DMS53 (cell line): ENCODE data around the gene MAGEF1.

Experiments
- DNase-seq: peaks from one replicate; lab custom pipeline; 2025; lab: John Stamatoyannopoulos, UW

Gene MAGEF1

DNA sequence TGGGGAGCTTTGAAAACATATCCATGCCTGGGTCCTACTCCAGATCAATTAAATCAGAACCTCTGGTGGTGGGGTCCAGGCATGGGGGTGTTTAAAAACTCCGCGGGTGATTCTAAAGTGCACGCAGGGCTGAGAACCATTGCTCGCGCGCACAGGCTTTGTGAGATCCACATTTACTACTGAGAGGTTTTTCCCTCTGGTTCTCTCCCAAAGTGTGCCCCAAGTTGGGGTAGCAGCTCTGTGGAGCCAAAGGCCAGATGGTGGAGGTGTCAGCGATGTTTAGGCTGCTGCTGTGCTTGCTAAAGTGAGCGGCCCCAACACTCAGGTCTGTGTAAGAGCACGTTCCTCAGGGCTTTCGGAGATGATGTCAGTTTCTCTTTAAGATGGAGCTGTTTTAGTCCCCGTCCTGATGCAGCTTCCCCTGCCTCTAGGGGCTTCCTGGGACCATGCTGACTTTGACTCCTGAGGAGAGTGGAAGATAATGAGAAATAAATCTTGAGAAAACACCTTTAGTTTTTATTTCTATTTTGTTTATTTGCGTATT is 13.4 kb upstream of the MAGEF1 start:
- no peak for DNase-seq

DNA sequence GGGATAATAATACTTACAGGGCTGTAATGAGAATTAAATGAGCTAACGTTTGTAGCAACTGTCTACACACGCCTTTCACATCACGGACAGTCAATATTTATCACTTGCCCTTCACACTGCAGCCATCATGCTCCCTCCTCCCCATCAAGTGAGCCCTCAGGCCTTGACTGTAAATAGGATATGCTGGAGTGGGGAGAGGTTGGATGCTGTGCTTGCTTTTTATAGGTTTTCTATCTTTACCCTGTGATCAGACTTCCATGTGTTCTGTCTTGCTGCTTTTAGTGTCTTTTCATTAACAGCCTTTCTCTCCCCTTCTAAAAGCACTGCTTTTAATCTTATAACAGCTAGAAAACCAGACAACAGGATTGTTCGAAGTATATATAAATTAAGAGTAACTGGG is 12.8 kb upstream of the MAGEF1 start:
- no peak for DNase-seq

DNA sequence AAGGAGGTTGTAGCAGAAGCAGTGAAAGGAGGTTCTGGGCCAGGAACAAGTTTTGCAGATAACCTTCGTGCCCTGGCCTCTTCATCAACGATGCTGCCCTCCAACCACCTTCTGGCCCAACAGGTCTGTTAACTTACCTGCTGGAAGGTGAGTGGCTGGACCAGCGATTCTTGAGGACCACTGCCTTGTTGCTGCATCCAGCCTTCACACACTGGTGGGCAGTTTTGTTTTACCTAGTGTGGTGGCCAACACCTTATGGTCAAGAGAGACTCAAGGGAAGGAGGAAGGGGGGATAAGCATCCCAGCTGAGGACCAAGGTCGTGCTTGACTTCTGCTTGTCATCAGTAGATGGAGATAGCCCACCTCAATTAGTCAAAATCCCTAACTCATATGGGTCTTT is 7.8 kb upstream of the MAGEF1 start:
- DNase-seq: no peak

DNA sequence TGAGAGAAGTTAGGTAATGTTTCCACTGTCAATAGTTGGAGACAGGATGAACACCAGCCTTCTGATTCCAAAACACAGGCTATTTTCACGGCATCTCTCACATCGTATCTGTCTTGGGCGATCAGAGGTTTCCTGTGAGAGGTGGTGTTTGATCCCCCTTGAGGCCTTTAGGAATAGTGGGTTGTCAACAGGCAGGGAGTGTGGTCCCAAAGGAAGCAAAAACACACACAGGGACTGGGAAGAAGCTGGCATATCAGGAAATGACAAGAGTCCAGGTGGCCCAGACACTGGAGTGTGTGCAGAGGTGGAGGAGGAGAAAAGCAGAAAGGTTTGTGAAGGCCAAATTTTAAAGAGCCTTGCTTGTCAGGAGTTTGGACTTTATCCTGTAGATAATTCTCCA is 6.6 kb upstream of the MAGEF1 start:
- no peak for DNase-seq

DNA sequence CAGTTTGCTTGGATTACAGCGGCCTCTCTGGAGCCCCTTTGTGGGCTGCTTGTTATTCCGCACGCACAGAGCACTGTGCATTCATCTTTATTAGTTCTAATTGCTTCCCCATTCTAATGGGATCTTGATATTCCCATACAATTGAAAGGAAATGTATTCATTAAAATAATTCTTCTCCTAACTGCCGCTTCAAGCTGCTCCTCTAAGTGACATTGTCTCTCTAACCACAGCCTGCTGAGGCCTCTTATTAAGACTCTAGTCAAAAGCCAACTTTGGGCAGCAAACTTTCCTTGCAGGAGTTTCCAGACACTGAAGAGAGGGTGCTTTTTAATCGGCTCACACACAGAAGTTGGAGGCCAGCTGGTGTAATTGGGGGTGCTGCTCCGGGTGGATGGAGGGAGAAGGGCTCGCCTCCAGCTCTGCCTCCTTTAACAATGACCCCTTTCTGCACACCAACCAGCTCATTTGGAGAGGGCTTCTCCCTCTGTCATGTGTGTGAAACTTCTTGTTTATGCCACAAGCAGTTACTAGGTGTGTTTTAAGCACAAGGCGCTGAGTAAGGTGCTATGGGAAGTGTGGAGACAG is 5.6 kb upstream of the MAGEF1 start:
- no peak for DNase-seq

DNA sequence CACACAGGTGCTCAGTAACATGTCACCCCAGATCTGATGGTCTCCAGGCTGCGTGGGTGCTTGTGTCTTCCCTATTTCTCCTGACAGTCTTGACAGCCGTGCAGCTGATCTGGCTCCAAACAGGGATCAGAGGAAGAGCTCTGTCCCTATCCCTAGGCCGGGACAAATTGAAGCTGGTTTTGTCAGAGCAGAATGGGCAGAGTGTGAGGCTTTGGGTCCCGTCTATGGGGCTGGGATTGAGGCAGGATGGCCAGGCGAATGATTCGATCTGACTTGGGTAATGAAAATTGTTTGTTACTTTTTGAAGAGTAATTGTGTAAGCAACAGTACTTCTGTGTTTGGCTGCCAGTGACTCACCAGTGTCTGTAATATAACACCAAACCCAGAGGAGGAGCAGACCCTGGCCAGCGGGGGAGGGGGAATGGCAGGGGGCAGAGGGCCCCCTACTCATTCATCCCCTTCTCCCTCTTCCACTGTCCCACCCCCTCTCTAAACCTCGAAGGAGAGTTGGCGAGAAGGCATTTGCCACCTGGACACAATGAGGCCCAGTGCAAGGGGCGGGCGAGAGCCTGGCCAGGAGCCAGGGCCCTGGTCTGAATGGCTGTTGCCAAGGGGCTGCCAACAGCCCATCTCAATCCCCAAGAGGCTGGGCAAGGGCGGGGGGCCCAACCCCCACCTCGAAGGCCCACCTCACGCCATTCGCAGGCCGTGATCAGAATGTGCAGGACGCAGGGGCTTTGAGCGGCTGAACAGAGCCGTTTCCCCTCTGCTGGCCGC is 4.9 kb upstream of the MAGEF1 start:
- DNase-seq: peak; percentile 45

DNA sequence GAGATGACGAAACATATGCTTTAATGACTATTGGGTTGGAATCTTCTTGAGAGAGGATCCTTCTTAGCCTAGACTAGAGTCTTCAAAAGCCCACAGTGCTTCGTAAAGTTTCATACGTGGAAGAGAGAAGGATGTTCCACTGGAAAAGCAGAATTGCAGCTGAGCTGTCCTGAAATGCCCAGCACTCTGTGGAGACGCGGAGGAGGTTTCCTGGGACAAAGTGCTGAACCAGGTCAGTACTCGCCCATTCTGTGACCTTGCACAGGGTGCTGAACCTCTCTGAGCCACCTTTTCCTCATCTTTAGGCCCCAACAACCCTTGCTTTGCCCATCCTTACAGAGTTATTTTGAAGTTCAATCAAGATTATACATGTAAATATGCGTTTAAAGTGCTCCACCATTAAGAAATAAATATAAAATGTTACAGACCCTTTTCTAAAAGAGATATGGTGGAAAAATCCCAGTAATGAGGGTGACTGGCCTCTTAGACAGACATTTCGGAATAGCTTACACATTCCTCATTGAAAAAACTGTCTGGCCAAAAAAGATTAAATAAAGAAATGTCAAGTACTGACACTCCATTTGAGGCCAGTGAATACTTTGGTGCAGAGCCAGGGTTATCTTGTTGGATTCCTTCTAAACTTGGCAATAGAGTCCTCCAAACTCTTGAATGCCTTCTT is 4.2 kb upstream of the MAGEF1 start:
- no peak for DNase-seq

DNA sequence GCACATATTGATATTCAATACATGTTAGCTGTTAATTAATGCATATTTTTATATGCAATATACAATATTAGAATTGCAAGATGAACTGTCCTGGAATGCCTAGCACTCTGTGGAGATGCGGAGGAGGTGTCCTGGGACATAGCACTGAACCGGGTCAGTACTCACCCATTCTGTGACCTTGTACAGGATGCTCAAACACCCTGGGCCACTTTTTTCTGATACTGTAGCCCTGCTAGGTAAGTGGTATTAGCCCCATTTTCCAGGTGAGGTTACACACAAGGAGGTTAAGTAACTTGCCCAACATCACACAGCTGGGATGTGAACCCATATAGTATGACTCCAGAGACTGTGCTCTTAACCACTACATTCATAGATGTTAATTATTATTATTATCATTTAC is 1.7 kb upstream of the MAGEF1 start:
- DNase-seq: no peak

DNA sequence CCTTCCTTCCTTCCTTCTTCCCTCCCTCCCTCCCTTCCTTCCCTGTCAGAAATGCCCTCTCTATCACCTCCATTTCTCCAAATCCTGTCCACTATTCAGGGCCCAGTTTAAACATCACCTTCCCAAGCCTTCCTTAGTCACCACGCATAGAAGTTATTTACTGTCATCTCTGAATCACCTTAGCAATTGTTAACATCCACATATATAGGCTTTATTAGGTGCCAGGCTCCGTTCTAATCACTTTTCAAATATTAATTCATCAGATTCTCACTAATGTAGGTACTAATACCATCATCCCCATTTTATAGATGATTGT is 1.1 kb upstream of the MAGEF1 start:
- DNase-seq: no peak

DNA sequence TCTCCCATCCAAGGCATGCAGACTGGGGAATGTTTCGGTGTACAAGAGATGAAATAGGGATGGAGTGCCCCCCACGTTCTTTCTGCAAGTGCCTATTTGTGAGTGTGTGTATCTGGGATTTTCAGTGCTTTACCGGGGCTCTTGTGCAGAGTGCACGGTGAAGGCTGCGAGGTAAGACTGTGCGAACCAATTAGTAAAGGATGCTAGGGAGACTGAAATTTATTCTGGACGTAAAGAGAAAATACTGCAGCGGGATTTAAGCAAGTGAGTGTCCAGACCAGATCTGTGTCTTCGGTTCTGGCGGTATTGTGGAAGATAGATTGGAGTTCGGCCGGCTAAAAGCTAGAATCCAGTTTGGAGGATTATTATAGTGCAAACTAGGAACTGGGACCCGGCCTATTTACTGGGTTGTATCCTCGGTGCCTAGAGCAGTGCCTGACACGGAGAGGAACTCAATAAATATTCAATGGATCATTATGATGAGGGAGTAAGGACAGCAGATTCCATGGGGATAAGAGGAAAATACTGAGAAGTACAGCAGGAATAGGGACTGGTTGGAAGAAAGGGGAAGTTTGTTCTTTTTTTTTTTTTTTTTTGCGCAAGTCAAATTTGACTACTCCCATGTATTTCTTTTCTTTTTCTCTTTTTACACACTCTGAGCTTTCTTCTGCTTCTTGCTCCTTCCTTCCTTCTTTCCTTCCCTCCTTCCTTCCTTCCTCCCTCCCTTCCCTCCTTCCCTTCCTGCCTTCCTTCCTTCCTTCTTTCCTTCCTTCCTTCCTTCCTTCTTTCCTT is 580 bp upstream of the MAGEF1 start:
- no peak for DNase-seq

DNA sequence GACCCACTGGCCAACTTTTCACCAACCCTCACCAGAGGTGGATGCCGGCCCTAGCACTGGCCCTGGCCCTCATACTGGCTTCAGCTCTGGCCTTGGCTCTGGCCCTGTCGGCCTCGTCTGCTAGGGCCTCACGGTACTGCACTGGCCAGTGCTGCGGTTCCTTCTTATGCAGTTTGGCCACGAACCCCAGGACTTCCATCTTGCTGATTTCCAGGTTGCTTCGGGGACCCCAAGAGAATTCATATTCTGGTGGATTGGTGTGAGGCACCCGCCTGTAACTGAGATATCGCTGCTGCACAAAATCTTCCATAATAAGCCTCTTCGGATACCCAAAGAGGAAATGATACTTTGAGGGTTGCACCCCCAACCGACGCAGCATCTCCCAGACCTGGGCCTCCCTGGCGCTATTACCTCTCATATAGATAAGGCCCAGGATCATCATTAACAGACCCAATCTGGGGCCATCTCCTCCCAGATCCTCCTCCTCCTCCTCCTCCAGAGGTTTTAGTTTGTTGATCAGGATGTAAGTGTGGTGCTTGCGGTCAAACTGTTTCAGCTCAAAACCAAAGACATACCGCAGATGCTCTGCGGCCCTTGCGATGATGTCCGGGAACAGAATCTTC is 883 bp downstream of the MAGEF1 start:
- DNase-seq: peak; percentile 37

DNA sequence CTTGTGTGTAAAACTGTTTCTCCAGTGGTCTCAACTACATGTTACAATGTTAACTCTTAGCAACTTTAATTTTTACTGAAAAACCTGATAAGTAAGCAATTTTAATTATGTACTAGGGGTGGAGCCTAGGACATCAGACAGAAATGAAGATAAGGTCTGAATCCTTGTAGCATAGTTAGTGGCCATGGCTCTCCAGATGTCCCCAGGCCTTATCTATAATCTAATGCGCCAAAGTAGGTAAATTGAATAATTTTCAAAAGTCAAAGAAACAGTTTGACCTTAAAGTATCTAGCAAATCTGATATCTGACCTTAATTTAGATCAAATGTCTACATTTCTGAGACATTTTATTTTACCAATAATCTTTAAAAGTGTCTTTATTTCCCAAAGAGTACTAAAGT is 8.2 kb downstream of the MAGEF1 start:
- no peak for DNase-seq

DNA sequence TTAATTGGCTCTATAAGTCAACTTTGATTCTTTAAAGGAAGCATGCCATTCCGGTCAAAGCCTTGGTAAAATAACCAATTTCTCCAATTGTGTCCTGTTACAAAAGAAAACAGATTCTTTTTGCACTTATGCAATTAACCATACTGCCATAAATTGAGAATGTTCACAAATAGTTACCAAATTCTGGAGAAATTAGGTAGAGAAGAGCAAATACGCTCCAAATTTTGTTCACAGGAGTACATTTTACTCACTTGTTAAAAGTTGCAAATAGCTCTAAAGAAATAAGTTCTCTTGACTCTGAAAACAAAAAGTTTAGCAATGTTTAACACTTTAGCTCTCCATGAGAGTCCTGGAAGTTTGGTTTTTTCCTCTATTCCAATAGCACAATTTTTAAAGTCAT is 11.1 kb downstream of the MAGEF1 start:
- no peak for DNase-seq

DNA sequence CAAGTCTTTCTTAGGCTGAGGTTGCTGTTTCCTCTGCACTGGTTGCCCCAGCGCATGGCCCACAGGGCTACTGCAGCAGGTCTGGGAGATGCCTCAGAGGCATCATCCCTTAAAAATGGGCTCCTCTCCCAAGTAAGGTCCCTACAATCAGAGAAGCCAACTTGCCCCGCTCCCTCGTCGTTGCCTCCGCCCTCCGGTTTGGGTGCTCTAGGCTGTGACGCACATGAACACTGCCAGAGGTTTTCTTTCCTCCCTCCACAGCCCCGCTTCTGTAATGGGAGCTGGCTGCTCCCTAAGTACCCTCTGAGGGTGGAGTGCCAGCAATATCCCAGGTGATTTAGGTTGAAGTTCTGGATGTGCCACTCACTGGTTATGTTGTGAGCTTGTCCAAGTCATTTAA is 14.0 kb downstream of the MAGEF1 start:
- no peak for DNase-seq

DNA sequence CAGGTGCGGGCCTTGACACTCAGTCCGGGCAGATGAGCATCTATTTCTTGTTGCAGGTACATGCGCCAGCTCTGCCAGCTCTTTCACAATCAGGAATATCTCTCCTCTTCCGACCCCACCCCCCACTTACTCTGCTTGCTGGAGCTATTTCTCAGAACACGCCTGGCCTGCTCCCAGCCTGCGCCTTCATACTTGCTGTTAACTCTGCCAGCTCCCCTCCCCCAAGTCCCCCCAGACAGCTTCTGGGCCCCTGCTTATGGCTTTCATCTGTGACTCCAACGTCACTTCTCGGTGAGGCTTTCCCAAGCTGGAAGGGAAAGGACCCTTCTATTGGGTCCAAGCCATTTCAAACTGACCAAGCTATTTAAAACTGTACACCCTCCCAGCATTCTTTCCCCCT is 15.2 kb downstream of the MAGEF1 start:
- no peak for DNase-seq

DNA sequence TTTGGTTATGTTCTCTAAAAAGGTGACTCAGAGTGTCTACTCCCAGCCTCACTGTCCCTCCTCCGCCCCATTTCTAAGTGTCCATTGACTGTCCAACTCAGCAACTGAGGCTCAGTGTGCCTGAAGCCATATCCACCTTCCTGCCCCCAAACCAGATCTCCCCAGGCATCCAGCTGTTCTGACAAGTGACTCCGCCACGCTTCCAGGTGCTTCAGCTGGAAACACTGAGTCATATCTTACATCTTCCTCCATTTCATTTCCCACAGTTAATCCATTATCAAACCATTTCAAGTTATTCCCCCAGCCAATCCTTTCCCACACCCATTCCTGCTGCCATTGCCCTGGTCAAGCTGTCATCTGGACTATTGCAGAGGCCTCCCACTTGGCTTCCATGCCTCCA is 17.1 kb downstream of the MAGEF1 start:
- no peak for DNase-seq

DNA sequence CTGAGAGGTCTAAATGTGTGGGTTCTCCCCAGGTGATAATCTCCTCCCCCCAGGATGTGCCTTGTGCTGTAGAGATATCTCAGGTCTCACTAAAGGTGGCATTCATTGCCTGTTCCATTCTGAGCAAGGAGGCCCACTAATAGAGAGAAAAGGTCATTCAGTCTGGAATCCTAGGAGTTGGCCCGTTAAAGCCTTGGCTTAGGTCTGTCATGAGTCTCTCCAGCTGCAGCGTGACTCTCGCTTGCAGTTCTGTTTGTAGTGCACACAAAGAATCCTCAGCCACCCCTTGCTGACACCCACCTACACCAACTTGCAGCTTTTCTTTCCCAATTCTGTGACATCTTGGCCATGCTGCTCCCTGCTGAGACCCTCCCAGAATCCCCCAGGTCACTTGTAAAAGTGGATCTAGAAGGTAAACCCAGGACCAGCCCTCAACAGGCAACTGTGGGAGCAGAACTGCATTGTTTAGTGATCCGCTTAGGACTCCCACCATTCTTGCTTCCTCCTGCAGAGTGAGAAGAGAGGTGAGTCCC is 17.7 kb downstream of the MAGEF1 start:
- DNase-seq: no peak

DNA sequence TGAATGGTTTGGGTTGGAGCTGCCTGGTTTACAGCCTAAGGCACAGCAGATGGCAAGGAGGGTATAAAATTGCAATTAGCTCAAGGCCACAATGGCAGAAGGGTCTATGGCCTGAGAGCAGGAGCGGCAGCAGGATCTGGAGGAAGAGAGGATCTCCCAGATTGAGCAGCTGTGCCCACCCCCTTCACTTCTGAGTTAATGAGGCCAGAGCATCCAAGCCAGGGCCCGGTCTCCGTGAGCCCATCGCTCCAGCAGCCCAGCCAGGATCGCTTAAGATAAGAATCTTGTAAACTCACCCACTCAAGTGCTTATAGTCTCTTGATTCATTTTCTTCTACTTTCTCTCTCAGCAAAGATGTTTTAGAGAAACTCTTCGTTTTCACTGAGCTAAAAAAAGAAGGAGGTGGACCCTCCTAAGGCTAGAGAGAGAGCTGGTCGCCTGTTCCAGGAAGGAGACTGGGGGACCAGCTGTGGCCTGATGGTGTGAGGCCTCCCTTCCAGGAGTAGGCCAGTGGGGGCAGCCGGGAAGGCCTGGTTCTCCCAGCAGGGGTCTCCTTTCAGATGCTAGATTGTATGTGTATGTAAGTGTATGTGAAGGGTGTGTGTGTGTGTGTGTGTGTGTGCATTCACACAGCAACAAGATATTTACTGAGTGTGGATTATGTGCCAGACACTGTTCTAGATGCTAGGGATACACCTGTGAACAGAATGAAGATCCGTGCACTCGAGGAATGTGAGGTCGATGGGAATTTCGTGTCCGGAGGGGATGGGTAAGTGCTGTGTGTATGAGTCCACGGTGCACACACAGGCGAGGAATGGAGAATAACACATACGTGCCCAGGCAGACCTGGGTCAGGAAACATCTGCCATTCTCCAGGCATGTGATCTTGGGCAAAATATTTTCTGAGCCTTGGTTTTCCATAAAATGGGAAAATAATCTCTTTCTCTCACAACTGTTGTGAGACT is 18.6 kb downstream of the MAGEF1 start:
- no peak for DNase-seq

DNA sequence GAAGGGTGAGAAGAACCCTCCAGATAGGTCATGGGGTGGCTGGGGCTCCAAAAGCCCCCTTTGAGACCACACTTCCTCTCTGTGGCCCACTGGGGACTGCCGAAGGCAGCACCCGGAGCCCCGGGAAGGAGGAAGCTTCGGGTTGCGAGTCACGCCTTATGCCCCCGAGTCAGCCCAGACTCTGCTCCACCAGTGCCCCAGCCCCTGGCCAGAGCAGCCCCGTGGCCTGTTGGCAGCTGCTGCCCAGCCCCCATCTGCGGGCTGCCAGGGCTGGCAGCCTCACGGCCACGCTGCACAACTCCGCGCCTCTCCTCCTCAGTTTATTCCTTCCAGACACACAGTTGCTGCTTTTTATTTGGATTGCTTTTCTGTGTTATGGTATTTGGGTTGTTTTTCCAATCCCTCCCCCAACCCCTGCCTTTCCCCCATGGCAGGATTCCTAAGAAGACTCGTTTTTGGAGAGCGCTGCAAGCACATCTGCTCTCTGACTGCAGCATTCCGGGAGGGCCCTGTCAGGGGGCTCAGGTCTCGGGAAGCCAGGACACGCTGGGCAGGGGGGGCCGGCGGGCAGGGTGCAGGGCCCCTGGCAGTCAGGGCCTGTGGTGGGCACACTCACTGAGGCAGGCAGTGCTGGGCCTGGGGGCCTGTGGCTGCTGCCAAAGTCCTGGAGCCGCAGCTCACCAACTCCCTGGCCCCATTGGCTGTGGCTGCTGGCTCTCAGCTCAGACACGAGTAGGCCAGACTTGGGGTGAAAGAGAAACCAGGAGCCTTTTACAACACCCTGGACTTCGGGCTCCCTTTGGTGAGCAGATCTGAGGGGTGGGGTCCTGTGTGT is 20.2 kb downstream of the MAGEF1 start:
- DNase-seq: no peak
